ENCODE data around the gene PARD3.

DNA sequence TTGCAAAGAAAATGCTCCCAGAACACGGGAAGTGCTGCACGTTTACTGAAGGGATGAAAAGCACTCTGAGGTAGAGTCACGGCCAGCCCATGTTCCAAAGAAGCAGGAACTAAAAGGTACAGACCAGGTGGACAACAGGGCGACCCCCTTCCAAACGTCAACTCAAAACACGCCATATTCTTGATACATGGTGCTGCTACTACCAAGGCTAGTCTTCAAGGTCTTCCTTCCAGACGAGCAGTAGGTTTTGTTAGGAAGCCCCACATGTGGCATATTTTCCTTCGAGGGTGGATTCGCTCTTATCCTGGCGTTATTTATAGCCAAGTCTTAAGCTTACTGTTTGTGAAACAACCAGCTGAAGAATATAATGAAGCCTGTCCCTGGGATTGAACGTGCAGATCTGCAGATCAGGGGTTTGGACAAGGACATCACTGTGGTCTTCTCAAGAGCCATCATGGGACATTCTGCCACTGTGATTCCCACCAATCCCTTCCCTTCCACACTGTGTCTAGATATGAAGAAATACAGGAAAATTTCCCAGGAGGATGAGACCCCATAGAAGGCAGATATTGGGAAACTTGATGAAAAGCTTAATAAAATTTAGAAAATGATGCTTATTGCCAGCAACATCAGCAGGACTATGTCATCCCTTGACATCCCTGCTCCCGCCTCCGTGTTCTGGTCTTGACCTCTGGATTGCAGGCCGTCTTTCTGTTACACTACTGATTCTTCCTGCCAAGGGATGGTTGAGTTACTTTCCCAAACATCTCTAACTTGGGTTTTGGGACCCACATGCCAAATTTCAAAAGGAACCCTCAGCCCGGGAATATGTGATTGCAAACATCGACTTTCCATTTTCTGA is 734.4 kb downstream of the PARD3 start:
- TF ChIP-seq, protein P1, sequence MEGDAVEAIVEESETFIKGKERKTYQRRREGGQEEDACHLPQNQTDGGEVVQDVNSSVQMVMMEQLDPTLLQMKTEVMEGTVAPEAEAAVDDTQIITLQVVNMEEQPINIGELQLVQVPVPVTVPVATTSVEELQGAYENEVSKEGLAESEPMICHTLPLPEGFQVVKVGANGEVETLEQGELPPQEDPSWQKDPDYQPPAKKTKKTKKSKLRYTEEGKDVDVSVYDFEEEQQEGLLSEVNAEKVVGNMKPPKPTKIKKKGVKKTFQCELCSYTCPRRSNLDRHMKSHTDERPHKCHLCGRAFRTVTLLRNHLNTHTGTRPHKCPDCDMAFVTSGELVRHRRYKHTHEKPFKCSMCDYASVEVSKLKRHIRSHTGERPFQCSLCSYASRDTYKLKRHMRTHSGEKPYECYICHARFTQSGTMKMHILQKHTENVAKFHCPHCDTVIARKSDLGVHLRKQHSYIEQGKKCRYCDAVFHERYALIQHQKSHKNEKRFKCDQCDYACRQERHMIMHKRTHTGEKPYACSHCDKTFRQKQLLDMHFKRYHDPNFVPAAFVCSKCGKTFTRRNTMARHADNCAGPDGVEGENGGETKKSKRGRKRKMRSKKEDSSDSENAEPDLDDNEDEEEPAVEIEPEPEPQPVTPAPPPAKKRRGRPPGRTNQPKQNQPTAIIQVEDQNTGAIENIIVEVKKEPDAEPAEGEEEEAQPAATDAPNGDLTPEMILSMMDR (IDR thresholded peaks at IDR 0.05), result no peak
- TF ChIP-seq POLR2A (IDR thresholded peaks at IDR 0.05), result no peak
